NCI-H2227 treated with DMSO at 0.1 percent for 48 hours (cell line): ENCODE measurements around the gene PRKAG2.
A peak's percentile ranks its signal among the peaks of the same experiment; 100 is the strongest.

Experiments
- DNase-seq: peaks from one replicate; lab custom pipeline; 2025; lab: John Stamatoyannopoulos, UW

PRKAG2 gene

GRCh38 chr7:151645311-151645710 lies 231.6 kb downstream of the PRKAG2 start:
- no peak for DNase-seq

- no peak for DNase-seq
Measured at GRCh38 chr7:151644554-151644953, 232.4 kb downstream of the PRKAG2 start.

GRCh38 chr7:151642746-151643145 lies 234.2 kb downstream of the PRKAG2 start:
- DNase-seq: no peak

- no peak for DNase-seq
Measured at GRCh38 chr7:151641587-151641986, 235.3 kb downstream of the PRKAG2 start.

- no peak for DNase-seq
Measured at GRCh38 chr7:151637781-151638261, 239.1 kb downstream of the PRKAG2 start.

GRCh38 chr7:151634643-151635042 lies 242.3 kb downstream of the PRKAG2 start:
- DNase-seq: no peak

GRCh38 chr7:151633516-151633812 lies 243.5 kb downstream of the PRKAG2 start:
- no peak for DNase-seq

GRCh38 chr7:151632750-151633515 lies 244.0 kb downstream of the PRKAG2 start:
- DNase-seq: no peak

- peak; percentile 69 for DNase-seq
Measured at GRCh38 chr7:151631953-151632749, 244.8 kb downstream of the PRKAG2 start.

- DNase-seq: no peak
Measured at GRCh38 chr7:151631570-151631952, 245.4 kb downstream of the PRKAG2 start.

- DNase-seq: peak; percentile 50
Measured at GRCh38 chr7:151630851-151631569, 245.9 kb downstream of the PRKAG2 start.

- DNase-seq: no peak
Measured at GRCh38 chr7:151630358-151630757, 246.6 kb downstream of the PRKAG2 start.

- DNase-seq: no peak
Measured at GRCh38 chr7:151629713-151630272, 247.1 kb downstream of the PRKAG2 start.

- no peak for DNase-seq
Measured at GRCh38 chr7:151628846-151629604, 247.9 kb downstream of the PRKAG2 start.

- peak; percentile 51 for DNase-seq
Measured at GRCh38 chr7:151626422-151627115, 250.3 kb downstream of the PRKAG2 start.

- DNase-seq: no peak
Measured at GRCh38 chr7:151625606-151626005, 251.3 kb downstream of the PRKAG2 start.

GRCh38 chr7:151624246-151624928 lies 252.5 kb downstream of the PRKAG2 start:
- DNase-seq: no peak

- DNase-seq: no peak
Measured at GRCh38 chr7:151623766-151624165, 253.1 kb downstream of the PRKAG2 start.

GRCh38 chr7:151621961-151622360 lies 255.0 kb downstream of the PRKAG2 start:
- no peak for DNase-seq

- no peak for DNase-seq
Measured at GRCh38 chr7:151616443-151617213, 260.3 kb downstream of the PRKAG2 start.
